OCI-LY1 (cell line): ENCODE measurements around the gene P3H2.

Source experiments
- H2AFZ ChIP-seq: fragments of 200-600 bp; sonication (generic), shearing (Covaris generic); 2 replicates; pipeline ENCODE4 v1.6.0; 2014; ENCODE audit warnings: antibody characterized with exemption, mild to moderate bottlenecking, low read length
- H3F3A ChIP-seq: fragments of 200-600 bp; sonication (generic), shearing (Covaris generic); 2 replicates; pipeline ENCODE4 v1.6.0; 2014; ENCODE audit warnings: mild to moderate bottlenecking, antibody characterized with exemption, low read length, moderate library complexity; ENCODE audit not compliant: insufficient read depth
- H3K27ac ChIP-seq: fragments of 200-600 bp; sonication (generic); 2 replicates; pipeline ENCODE4 v1.5.1; 2014; ENCODE audit warnings: low read length, mixed run types, mild to moderate bottlenecking, low read depth; ENCODE audit not compliant: poor library complexity, severe bottlenecking
- H3K27me3 ChIP-seq: fragments of 200-600 bp; sonication (generic); 2 replicates; pipeline ENCODE4 v1.6.0; 2014; ENCODE audit warnings: antibody characterized with exemption, mild to moderate bottlenecking, low read length, moderate library complexity; ENCODE audit not compliant: insufficient read depth
- H3K36me3 ChIP-seq: fragments of 200-600 bp; sonication (generic); 2 replicates; pipeline ENCODE4 v1.6.1; 2014; ENCODE audit warnings: mild to moderate bottlenecking, antibody characterized with exemption, low read length, moderate library complexity, mixed read lengths; ENCODE audit not compliant: insufficient read depth
- H3K4me1 ChIP-seq: fragments of 200-600 bp; sonication (generic); 2 replicates; pipeline ENCODE4 v1.5.1; 2014; ENCODE audit warnings: mild to moderate bottlenecking, low read length, moderate library complexity; ENCODE audit not compliant: insufficient read depth, severe bottlenecking
- H3K4me2 ChIP-seq: fragments of 200-600 bp; sonication (generic), shearing (Covaris generic); 2 replicates; pipeline ENCODE4 v1.6.1; 2014; ENCODE audit warnings: low read length
- H3K4me3 ChIP-seq: fragments of 200-600 bp; sonication (generic); 2 replicates; pipeline ENCODE4 v1.5.1; 2014; ENCODE audit warnings: low read length, low read depth, mild to moderate bottlenecking, mixed read lengths; ENCODE audit not compliant: poor library complexity, severe bottlenecking
- H3K79me2 ChIP-seq: fragments of 200-600 bp; shearing (Covaris generic); 2 replicates; pipeline ENCODE4 v1.6.1; 2016; ENCODE audit warnings: mixed run types, low read length, mixed read lengths; ENCODE audit not compliant: insufficient read depth
- H3K9ac ChIP-seq: fragments of 200-600 bp; sonication (generic), shearing (Covaris generic); 2 replicates; pipeline ENCODE4 v1.6.1; 2014; ENCODE audit warnings: mild to moderate bottlenecking, low read length, mixed read lengths
- H3K9me2 ChIP-seq: fragments of 200-600 bp; sonication (generic), shearing (Covaris generic); 2 replicates; pipeline ENCODE4 v1.6.1; 2014; ENCODE audit warnings: low read depth, mild to moderate bottlenecking, low read length, mixed read lengths
- H3K9me3 ChIP-seq: fragments of 200-600 bp; shearing (Covaris generic); 2 replicates; pipeline ENCODE4 v1.6.1; 2014; ENCODE audit warnings: low read length, mixed read lengths
- H4K20me1 ChIP-seq: fragments of 200-600 bp; sonication (generic), shearing (Covaris generic); 2 replicates; pipeline ENCODE4 v1.6.0; 2016; ENCODE audit warnings: mild to moderate bottlenecking, low read length; ENCODE audit not compliant: insufficient read depth
- CTCF ChIP-seq: fragments of 200-600 bp; sonication (generic), shearing (Covaris generic); IDR thresholded peaks from 2 replicates; pipeline ENCODE4 v1.5.1; 2017; ENCODE audit warnings: mild to moderate bottlenecking, antibody characterized with exemption, low read length, moderate library complexity, mixed read lengths
- EZH2 ChIP-seq: fragments of 200-600 bp; sonication (generic), shearing (Covaris generic); IDR thresholded peaks from 2 replicates; pipeline ENCODE4 v1.8.0; 2017; ENCODE audit warnings: borderline replicate concordance, mixed run types, mild to moderate bottlenecking, antibody characterized with exemption, low read length, moderate library complexity, mixed read lengths

Gene P3H2

GRCh38 chr3:190064112-190064511 lies 56.6 kb downstream of the P3H2 start:
- Histone ChIP-seq H3K9me2 (no peaks in the 10 kb centered on the region), H3K9ac (no peak overlapping the region), H3K4me2 (no peak overlapping the region), H3F3A (no peaks in the 10 kb centered on the region), H3K4me1 (no peaks in the 10 kb centered on the region), H3K27me3 (no peaks in the 10 kb centered on the region), H4K20me1 (no peaks in the 10 kb centered on the region), H3K27ac (no peak overlapping the region), H3K4me3 (no peak overlapping the region), H2AFZ (no peak overlapping the region), H3K79me2 (no peaks in the 10 kb centered on the region), H3K36me3 (no peaks in the 10 kb centered on the region), H3K9me3 (no peaks in the 10 kb centered on the region)
- TF ChIP-seq CTCF: no peak

DNA sequence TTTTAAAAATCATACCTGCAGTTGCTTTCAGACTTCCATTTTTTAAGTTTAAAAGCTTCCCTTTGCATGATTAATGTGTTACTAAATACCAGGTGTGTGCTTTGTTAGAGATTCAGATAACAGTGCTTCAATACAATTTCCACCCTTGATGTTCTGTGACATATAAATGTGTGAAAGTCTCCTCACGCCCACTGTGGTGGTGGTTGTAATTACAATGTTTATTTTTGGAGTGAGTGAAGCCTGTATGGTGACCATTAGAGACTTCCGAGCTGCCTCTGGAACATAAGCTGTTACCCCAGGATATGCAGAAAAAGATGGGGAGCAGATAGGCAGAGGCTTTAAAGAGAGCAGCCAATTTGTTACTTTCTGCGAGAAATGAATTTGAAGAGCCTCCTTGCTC lies 57.2 kb downstream of the P3H2 start:
- no peaks in the 10 kb centered on the region for H3K4me1 ChIP-seq
- H3K4me2 ChIP-seq: no peak overlapping the region
- no peaks in the 10 kb centered on the region for H3K27me3 ChIP-seq
- TF ChIP-seq EZH2: no peak
- no peak for TF ChIP-seq CTCF
- H3K9me3 ChIP-seq: no peaks in the 10 kb centered on the region
- H3K4me3 ChIP-seq: no peak overlapping the region
- H3K9me2 ChIP-seq: no peaks in the 10 kb centered on the region
- H4K20me1 ChIP-seq: no peaks in the 10 kb centered on the region
- H2AFZ ChIP-seq: no peak overlapping the region
- no peaks in the 10 kb centered on the region for H3K79me2 ChIP-seq
- no peak overlapping the region for H3K27ac ChIP-seq
- H3K9ac ChIP-seq: no peak overlapping the region
- H3F3A ChIP-seq: no peaks in the 10 kb centered on the region
- no peaks in the 10 kb centered on the region for H3K36me3 ChIP-seq

GRCh38 chr3:190060192-190060775 lies 60.4 kb downstream of the P3H2 start:
- no peak for TF ChIP-seq EZH2
- no peak for TF ChIP-seq CTCF
- no peak overlapping the region for H2AFZ ChIP-seq
- no peaks in the 10 kb centered on the region for H3K9me3 ChIP-seq
- no peaks in the 10 kb centered on the region for H3K4me1 ChIP-seq
- H4K20me1 ChIP-seq: no peaks in the 10 kb centered on the region
- H3K79me2 ChIP-seq: no peaks in the 10 kb centered on the region
- H3F3A ChIP-seq: no peaks in the 10 kb centered on the region
- H3K9me2 ChIP-seq: no peaks in the 10 kb centered on the region
- no peak overlapping the region for H3K4me3 ChIP-seq
- H3K36me3 ChIP-seq: no peaks in the 10 kb centered on the region
- no peak overlapping the region for H3K27ac ChIP-seq
- H3K4me2 ChIP-seq: no peak overlapping the region
- no peaks in the 10 kb centered on the region for H3K27me3 ChIP-seq
- H3K9ac ChIP-seq: no peak overlapping the region
